NCI-H748 (cell line): ENCODE results near the gene PDCD1.
"Not testable (repeated sequence)": the region's sequence is repeated elsewhere in the genome, so short reads cannot be mapped to it uniquely, and the experiment has no call there.

Experiments
- DNase-seq: peaks from one replicate; lab custom pipeline; 2025; ENCODE audit not compliant: unreplicated experiment; lab: John Stamatoyannopoulos, UW

Gene PDCD1

DNA sequence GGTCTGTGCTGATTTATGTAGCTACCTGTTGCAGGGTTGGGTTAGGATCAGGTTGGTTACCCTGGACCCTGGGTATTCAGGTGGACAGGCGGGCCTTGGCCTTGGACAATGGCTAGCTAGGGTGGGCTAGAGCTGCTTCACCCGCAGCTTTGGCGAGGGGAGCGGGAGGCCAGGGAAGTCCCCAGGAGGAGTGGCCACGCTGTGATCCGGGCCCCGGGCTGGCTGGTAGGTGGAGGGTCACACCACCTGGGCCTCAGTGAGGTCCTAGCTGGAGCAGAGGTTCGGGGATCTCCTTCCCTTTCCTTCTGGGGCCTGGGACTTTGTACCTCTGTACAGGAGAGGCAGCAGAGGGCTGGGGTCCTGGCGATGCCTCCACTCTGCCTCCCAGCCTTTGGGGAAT, 20.6 kb upstream of the PDCD1 start:
- DNase-seq: no peak

DNA sequence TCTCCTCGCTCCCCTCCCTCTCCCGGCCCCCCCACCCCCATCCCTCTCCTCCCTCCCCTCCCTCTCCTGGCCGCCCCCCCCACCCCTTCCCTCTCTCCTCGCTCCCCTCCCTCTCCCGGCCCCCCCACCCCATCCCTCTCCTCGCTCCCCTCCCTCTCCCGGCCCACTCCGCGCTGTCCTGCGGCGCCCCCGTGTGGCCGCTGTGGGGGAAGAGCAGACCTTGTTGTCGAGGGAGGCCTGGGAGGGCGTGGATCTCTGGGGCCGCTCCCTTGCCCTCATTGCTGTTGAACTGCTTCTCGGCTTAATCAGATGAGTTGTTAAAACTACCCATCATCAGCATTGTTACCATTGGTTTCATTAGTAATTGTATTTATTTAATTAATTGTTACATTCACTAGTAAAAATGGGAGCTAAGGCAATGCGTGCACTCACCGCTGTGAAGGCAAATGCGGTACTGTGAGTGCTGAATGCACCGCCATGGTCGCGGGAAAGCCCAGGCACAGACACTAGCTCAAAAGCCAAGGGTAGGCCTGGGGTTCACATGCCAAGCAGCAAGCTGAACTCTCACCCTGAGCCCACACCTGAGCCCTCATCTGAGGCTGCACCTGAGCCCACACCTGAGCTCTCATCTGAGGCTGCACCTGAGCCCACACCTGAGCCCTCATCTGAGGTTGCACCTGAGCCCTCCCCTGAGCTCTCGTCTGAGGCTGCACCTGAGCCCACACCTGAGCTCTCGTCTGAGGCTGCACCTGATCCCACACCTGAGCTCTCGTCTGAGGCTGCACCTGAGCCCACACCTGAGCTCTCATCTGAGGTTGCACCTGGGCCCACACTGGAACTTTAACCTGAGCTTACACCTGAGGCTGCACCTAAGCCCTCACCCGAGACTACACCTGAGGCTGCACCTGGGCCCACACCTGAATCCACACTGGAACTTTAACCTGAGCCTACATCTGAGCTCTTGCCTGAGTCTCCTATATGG, 19.6 kb upstream of the PDCD1 start:
- DNase-seq: peak; percentile 77

DNA sequence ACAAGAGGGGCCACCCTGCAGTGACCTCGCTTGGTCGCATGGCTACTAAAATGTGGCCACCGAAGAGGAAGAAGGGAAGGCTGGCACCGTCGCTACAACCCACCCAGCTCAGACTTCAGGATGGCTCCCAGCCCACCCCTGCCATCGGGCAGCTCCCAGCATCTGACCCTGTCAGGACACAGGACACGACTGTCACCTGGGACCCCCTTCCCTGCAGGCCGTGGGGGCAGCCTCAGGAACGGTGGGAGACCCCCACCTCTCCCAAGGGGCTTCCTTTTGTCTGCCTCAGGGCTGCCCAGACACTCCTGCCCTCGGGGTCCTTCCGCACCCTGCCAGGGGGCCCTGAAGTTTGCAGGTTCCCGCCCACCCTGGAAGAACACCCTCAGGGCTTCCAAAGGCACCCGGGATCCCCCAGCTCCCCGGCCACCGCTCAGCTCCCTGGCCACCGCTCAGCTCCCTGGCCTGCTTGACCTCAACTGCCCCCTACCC, 18.5 kb upstream of the PDCD1 start:
- DNase-seq: no peak

DNA sequence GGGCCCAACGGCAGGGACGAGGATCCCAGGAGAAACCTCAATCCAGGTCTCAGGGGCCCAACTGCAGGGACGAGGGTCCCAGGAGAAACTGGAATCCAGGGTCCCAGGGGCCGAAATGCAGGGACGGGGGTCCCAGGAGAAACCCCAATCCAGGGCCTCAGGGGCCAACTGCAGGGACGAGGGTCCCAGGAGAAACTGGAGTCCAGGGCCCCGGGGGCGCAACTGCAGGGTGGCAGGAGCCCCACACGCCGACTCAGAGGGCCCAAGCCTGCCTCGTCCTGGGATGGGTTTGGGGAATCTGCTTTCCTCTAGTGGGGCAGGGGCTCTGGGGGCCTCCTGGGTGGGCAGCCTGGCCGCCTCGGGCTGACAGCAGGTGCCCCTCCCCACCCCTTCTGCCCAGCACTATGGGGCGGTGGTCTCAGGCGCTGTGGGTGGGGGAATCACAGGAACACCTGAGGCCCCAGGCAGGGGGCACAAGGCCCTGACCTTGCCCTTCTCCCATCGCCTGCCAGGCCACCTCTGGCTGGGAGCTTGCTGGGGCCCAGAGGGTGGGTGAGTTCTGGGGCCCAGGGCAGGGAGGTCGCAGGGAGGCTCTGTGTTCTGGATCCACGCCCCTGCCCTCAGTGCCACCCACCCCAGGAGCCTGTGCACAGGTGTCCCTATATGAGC, 18.0 kb upstream of the PDCD1 start:
- no peak for DNase-seq

DNA sequence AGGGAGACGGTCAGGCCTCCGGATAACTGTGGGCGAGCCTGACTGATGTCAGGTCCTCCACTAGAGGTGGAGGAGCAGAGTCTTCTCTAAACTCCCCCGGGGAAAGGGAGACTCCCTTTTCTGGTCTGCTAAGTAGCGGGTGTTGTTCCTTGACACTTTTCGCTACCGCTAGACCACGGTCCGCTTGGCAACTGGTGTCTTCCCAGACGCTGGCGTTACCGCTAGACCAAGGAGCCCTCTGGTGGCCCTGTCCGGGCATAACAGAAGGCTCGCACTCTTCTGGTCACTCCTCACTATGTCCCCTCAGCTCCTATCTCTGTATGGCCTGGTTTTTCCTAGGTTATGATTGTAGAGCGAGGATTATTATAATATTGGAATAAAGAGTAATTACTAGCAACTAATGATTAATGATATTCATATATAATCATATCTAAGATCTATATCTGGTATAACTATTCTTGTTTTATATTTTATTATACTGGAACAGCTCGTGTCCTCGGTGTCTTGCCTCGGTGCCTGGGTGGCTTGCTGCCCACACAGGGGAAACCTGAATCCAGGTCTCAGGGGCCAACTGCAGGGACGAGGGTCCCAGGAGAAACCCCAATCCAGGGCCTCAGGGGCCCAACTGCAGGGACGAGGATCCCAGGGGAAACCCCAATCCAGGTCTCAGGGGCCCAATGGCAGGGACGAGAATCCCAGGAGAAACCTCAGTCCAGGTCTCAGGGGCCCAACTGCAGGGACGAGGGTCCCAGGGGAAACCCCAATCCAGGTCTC, 17.2 kb upstream of the PDCD1 start:
- not testable (repeated sequence) for DNase-seq

DNA sequence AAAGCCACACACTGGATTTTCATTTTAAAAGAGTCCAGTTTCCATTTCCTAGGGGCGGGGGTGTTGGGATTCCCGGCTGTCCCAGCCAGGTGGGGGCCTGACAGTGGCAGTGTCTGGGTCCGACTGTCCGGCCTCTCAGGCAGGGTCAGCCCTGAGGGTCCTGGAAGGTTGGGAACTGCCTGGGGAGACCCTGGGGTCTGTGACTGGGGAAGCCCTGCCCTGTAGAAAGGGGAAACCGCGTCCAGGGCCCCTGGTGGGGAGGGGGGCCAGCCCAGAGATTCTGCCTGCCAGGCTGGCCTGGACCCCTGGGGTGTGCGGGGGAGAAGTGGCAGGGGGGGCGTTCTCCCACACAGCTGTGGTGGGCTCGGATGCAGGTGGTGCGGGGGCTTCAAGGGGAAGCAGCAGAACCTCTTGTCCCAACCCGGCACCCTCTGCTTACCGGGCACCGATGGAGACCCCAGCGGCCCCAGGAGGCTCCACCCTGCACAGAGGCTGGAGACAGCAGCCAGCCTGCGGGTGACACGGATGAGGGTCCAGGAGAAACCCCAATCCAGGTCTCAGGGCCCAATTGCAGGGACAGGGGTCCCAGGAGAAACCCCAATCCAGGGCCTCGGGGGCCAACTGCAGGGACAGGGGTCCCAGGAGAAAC, 15.7 kb upstream of the PDCD1 start:
- DNase-seq: no peak

DNA sequence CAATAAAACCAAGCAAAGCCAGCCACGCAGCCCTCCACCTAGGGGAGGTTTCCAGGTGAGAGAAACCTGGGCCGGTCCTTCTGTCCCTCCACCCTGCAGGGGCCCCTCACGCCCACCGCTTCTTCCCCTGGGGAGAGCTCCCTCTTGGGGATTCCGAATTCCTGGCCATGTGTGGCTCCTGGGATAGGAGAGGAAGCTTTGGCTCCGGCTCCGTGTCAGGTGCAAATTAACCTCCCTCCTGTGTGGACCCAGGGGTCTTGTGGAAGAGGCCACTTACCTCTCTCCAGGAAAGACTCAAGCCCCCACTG, 15.1 kb upstream of the PDCD1 start:
- DNase-seq: no peak

DNA sequence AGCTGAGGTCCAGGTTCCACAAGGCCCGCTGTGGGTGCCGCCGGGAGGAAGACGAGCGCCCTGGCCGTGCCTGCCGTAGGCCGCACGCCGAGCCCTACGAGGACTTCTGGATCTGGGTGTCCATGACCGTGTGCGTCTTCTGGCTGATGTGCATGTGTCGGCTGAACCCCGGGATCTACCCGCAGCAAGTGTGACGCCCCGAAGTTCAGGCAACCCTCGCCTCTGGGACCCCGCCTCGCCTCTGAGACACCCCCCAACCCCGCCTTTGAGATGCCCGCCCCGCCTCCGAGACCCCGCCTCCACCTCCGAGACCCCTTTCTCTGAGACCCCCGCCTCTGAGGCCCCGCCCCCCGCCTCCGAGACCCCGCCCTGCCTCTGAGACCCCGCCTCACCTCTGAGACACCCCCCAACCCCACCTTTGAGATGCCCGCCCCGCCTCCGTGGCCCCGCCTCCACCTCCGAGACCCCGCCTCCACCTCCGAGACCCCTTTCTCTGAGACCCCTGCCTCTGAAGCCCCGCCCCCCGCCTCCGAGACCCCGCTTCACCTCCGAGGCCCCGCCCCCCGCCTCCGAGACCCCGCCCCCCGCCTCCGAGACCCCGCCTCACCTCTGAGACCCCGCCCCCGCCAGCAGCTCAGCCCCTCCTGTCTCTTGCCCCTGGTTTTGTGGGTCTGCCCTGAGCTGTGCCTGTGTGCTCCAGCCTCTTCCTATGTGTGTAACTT, 14.5 kb upstream of the PDCD1 start:
- no peak for DNase-seq

DNA sequence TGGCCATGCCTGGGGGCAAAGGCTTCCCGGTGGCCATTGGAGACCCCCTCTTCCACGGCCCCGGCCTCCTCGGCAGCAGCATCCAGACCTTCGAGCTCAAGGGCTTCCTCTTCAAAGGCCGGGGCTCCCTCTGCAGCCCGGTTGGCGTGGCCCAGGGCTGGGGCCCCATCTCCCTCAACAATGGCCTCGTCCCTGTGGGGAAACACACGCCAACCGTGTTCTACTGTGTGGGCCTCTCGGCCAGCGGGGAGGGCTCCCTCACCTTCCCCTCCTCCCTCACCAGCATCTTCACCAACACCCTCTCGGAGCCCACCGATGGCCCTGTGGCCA, 13.6 kb upstream of the PDCD1 start:
- DNase-seq: no peak

DNA sequence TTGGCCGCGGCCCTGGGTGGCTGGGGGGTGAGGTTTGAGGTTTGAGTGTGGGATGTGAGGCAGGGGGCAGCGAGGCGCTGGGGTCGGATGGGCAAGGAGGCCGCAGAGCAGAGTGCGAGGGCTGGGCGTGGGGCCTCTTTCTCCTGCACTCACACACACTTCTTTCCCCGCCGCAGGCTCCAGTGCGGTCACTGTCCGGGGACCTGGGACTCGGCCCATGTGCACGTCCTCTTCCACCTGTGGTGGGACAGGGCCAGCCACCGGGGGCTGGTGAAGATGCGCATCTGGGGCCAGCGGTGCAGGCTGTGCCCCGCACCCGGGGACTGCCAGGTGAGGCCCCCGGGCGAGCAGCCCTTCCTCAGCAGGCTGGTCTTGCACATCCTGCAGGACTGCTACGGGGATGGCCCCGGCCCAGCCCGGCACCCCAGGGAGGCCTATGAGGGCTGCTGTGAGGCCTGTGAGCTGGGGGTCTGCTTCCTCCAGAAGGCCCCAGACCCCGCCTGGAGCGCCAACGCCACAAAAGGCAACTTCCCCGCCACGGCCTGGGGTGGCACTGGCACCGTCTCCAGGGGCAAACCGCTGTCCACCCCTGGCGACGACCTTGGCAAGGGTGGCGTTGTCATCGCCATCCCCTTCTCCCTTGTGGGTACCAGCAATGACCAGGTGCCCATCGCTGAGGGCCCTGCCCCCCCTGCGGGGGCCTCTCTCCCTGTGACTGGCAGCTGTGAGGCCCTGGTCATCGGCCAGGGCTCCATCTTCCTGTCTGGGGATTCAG, 13.0 kb upstream of the PDCD1 start:
- no peak for DNase-seq

DNA sequence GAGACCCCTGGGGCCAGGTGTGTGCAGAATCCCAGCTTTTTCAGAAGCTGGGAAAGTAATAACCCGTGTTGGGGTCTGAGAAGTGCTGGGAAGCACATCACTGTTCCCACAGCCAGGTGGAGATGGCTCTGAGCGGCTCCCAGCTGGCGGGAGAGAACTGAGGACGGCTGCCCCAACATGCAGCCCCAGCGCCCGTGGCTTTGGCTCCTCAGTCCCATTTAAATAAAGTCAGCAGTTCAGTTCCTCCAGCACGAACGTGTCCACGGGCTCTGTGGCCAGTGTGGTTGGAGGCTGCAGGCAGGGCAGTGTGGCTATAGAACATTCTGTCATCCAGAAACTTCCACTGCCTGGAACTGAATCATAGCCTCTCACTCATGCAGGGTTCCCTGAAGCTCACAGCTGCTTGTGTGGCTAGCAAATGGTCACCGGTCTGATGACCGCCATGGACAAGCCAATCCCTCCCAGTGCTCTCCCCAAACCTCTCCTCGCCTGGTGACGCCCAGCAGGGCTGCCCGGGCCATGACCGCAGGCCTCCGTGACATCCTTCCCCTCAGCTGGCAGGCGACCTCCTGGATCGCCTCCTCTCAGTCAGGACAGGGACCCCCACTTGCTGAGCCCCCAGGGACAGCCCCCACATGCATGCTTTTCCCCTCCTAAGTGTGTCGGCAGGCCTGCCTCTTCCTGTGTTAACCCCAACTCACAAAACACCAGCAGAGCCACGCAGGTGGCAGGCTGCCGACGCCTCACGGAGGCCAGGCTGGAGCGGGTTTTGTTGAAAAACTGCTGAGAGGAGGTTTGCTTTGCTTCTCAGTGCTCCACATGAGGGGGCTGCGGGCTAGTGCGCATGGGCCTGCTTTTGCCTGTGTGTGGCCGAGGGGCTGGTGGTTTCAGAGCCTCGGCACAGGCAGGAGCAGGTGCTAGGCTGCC, 12.2 kb upstream of the PDCD1 start:
- DNase-seq: no peak

DNA sequence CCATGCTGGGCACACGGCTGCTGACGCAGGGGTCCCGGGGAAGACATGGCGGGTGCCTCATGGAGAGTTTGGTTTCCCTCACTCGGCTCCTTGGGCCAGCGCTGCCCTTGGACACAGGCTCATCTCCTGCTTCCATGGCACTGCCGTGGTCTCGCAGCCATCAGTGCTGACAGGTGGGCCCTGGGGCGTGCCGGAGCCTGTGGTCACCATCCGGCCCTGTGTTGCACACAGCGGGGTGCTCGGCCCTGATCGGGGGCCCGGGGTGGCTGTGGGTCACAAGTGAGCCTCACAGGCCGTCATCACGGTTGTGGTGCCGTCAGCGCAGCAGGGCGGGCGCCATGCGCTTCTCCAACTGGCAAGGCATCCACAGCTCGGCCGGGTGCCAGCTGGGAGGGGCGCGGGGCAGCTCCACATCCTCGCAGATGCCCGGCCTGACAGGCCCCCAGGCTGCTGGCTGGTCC, 11.4 kb upstream of the PDCD1 start:
- no peak for DNase-seq

DNA sequence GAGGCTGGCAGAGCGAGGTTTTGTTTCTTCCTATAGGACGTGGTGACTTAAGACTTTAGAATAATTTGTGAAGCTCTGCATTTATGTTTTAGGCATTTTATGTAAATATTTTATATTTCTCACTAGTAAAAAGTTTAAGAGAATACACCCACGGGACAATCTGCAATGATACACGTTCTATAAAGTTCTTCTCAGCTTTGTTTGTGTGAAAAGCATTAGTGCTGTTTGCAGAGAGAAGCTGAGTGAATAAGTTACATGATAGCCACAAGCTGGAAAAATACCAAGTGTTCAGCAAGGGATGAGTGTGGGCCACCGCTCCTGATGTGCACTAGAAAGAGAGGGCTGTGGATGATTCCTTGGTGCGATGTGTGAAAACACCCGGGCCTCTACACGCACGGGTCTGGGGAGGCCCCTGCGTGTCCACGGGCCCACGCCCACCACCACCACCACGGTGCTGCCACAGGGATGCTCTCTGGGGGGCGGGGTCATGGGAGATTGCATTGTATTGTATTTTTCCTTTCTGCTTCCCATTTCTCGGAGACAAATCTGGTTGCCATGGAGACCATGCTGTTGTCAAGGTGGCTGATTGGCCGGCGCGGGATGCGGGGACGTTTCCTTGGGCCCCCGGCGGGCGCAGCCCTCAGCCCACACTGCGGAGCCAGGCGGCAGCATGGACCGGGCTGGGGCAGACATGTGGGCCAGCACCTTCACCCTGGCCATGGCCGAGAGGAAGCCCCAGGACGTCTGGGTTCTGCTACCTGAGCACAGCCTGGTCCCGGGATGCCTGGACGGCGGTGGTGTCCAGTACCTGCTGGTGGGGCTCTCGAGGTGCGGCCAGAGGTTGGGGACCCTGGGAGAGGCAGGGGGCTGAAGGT, 10.6 kb upstream of the PDCD1 start, which contains the start of gene RTP5:
RTP5 (plus strand) TSS at position 643 of the 875 bp plus-strand sequence; CDS start at position 671, 28 bp downstream.
- no peak for DNase-seq

DNA sequence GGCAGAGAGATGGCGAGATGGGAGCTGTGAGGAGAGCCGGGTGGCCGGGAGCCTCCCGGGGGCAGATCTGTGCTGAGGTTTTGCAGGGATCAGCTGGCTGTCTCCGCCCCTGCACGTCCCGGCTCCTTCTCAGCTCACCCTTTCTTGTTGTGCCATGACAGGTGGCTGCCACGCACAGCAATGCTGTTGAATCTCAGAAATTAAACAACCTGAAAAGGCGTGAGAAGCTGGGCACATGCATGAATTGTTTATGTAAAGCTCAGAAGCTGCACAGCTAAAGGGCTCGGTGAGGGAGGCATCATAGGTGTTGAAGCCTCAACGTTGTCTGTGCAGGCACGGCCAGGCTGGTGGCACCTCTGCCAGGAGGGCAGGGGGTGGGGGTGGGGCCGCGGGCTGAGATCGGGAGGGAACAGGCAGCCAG, 10.0 kb upstream of the PDCD1 start:
- DNase-seq: peak; percentile 15

DNA sequence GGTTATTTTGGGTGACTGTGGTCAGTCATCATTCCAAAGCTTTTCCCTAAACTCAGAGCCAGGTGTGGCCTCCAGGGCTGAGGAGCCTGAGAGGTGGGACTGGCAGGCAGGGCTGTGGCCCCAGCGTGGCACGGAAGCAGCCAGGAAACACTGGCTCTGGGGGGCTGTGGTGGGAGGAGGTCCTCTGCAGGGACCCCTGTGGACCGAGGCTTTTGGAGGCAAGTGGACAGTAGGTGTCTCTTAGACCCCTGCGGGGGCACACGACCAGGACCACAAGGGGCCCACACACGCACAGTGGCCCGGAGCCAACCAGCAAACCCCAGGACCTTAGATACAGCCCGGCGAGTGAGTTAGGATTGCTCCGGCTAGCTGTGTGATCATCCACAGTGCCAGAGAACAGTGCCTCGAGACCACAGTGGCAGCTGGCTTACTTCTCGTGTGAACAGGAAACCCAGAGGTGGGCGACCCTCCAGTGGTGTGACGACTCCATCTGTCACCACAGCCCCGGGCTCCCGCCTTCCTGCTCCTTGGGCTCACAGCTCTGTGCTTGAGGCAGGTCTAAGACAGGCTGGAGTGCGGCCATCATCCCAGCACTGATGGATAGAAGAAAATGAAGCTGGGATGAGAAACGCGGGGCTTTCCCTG, 9.2 kb upstream of the PDCD1 start:
- no peak for DNase-seq

DNA sequence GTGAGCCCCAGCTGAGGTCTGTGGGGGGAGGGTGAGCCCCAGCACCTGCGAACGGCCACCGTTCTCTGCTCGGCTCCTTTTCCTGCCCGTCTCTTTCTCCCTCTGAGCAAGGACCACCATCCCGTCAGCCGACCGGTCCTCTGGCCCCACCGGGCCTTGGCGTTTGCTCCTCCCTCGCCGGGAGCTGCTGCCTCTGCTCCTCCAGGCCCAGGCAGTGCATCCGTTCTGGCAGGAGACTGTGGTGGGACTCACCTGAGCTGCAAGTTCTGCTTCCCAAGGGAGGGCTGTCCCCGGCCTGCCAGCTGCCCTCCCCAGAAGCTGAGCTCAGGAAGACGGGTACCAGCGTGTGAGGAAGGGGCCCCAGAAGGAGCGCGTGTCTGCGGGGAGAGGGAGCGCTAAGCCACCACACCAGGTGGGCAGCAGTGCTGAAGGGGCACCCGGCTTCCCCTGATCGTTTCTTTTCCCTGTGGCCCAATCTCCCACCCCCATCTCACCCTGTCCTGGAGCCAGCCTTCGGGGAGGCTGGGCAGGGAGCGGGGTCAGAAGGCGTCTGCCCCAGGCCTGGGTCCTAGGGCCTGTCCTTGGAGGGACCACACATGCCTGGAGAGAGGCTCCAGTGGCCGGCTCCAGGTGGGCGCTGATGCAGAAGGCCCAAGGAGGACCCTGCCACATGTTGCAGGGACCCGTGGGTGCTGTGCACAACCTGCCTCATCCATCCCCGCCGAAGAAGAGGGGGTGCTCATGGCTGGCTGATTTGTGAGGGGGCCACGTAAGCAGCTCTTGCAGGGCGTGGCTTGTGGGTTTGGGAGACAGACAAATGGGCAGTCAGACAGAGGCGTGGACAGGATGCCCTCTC, 8.3 kb upstream of the PDCD1 start:
- no peak for DNase-seq
